K562 (cell line): ENCODE results near the gene ZC3H10. TPM values are rescaled to one million over a fixed set of nuclear protein-coding genes. Genes with fewer than 3 reads are reported as not detected.
A peak's percentile ranks its signal among the peaks of the same experiment; 100 is the strongest.

ENCODE experiments used
- BCL6 ChIP-seq: fragments of 250-450 bp; sonication (Bioruptor Pico); IDR thresholded peaks from 2 replicates; pipeline ENCODE4 v1.4.0; 2020
- BDP1 ChIP-seq: IDR thresholded peaks from 3 replicates; pipeline ENCODE4 v1.6.1; 2011; ENCODE audit not compliant: insufficient read length, insufficient read depth
- CAMTA2 ChIP-seq: fragments of 250-450 bp; sonication (Bioruptor Pico); conservative IDR thresholded peaks from 2 replicates; pipeline ENCODE4 v1.5.1; 2022
- CHCHD3 ChIP-seq: fragments of 250-450 bp; sonication (Bioruptor Pico); IDR thresholded peaks from 2 replicates; pipeline ENCODE4 v2.1.2; 2022; ENCODE audit warnings: mild to moderate bottlenecking
- DLX4 ChIP-seq: fragments of 250-450 bp; sonication (Bioruptor Pico); IDR thresholded peaks from 2 replicates; pipeline ENCODE4 v1.6.1; 2021; ENCODE audit warnings: mild to moderate bottlenecking
- FOXK1 ChIP-seq: sonication (generic); formaldehyde crosslinking; IDR thresholded peaks from 2 replicates; pipeline ENCODE4 v1.8.0; 2022; ENCODE audit warnings: missing genetic modification reagents, mild to moderate bottlenecking, borderline replicate concordance
- GTF2E2 ChIP-seq: fragments of 200-800 bp; sonication (Bioruptor generic); IDR thresholded peaks from 2 replicates; pipeline ENCODE4 v1.6.1; 2016; ENCODE audit warnings: missing genetic modification characterization, missing compliant biosample characterization
- HDAC3 ChIP-seq: fragments of 450-650 bp; IDR thresholded peaks from 2 replicates; pipeline ENCODE4 v1.6.1; 2018; ENCODE audit warnings: borderline replicate concordance, mild to moderate bottlenecking, moderate library complexity; ENCODE audit not compliant: partially characterized antibody
- HES1 ChIP-seq: fragments of 450-650 bp; IDR thresholded peaks from 2 replicates; pipeline ENCODE4 v1.6.1; 2016; ENCODE audit warnings: low read depth, mild to moderate bottlenecking, moderate library complexity
- HNRNPK ChIP-seq: fragments of 200-400 bp; formaldehyde crosslinking; IDR thresholded peaks from one replicate; pipeline ENCODE4 v1.6.1; 2018; ENCODE audit warnings: mild to moderate bottlenecking, low read depth, low read length; ENCODE audit not compliant: poor library complexity, severe bottlenecking
- ILF3 ChIP-seq: fragments of 450-650 bp; IDR thresholded peaks from 2 replicates; pipeline ENCODE4 v1.6.1; 2018; ENCODE audit warnings: antibody characterized with exemption, mild to moderate bottlenecking, moderate library complexity, borderline replicate concordance
- LCOR ChIP-seq: sonication (generic); formaldehyde crosslinking; IDR thresholded peaks from 2 replicates; pipeline ENCODE4 v1.8.0; 2022; ENCODE audit warnings: mild to moderate bottlenecking, missing genetic modification reagents
- NUFIP1 ChIP-seq: fragments of 450-650 bp; IDR thresholded peaks from 2 replicates; pipeline ENCODE4 v1.6.1; 2018; ENCODE audit not compliant: partially characterized antibody
- POLR2AphosphoS2 ChIP-seq: IDR thresholded peaks from 2 replicates; pipeline ENCODE4 v1.6.1; 2012; ENCODE audit warnings: low read length, improper control_type of control experiment
- POLR3G ChIP-seq: IDR thresholded peaks from 2 replicates; pipeline ENCODE4 v1.6.1; 2011; ENCODE audit not compliant: insufficient read length, insufficient replicate concordance; ENCODE audit errors: extremely low read depth
- RBM34 ChIP-seq: fragments of 200-400 bp; formaldehyde crosslinking; IDR thresholded peaks from 2 replicates; pipeline ENCODE4 v1.6.1; 2018; ENCODE audit warnings: low read length, borderline replicate concordance; ENCODE audit not compliant: insufficient read depth
- SMAD3 ChIP-seq: fragments of 450-650 bp; formaldehyde crosslinking; conservative IDR thresholded peaks from 2 replicates; pipeline ENCODE4 v1.4.0; 2020; ENCODE audit warnings: mild to moderate bottlenecking
- SMARCA4 ChIP-seq: fragments of 450-650 bp; IDR thresholded peaks from 2 replicates; pipeline ENCODE4 v1.6.1; 2016
- SMARCB1 ChIP-seq: IDR thresholded peaks from 2 replicates; pipeline ENCODE4 v1.6.1; 2011; ENCODE audit warnings: improper control_type of control experiment, low read depth; ENCODE audit not compliant: insufficient read length
- SMC3 ChIP-seq: conservative IDR thresholded peaks from 2 replicates; pipeline ENCODE4 v1.6.1; 2011; ENCODE audit warnings: low read depth, low read length, improper control_type of control experiment; ENCODE audit not compliant: insufficient read depth
- SPI1 ChIP-seq: IDR thresholded peaks from 2 replicates; pipeline ENCODE4 v1.6.1; 2011; ENCODE audit warnings: low read depth, low read length, control low read depth, borderline replicate concordance
- TCF7L2 ChIP-seq: fragments of 150-350 bp; IDR thresholded peaks from 2 replicates; pipeline ENCODE4 v1.6.1; 2016; ENCODE audit warnings: low read depth, mild to moderate bottlenecking, low read length, moderate library complexity
- TEAD1 ChIP-seq, 2 experiments: fragments of 450-650 bp in 1 of 2; sonication (generic) in 1 of 2; formaldehyde crosslinking; IDR thresholded peaks; 2 replicates each; pipeline versions ENCODE4 v1.4.0 to v1.8.0; 2020 to 2022; ENCODE audit warnings: mild to moderate bottlenecking in 2 of 2, missing genetic modification reagents in 1 of 2
- TFAP4 ChIP-seq: sonication (generic); formaldehyde crosslinking; IDR thresholded peaks from 2 replicates; pipeline ENCODE4 v1.8.0; 2022; ENCODE audit warnings: missing genetic modification reagents, mild to moderate bottlenecking, moderate library complexity, borderline replicate concordance
- USF2 ChIP-seq: sonication (generic); formaldehyde crosslinking; IDR thresholded peaks from 2 replicates; pipeline ENCODE4 v1.5.0; 2020; ENCODE audit warnings: missing genetic modification reagents
- ZNF253 ChIP-seq: fragments of 250-450 bp; sonication (Bioruptor Pico); conservative IDR thresholded peaks from 2 replicates; pipeline ENCODE4 v1.6.1; 2021; ENCODE audit warnings: mild to moderate bottlenecking
- ZNF507 ChIP-seq: conservative IDR thresholded peaks from 2 replicates; pipeline ENCODE4 v1.6.1; 2017; ENCODE audit warnings: missing genetic modification characterization, missing compliant biosample characterization
- ZNF551 ChIP-seq: fragments of 250-450 bp; sonication (Bioruptor Pico); IDR thresholded peaks from 2 replicates; pipeline ENCODE4 v1.5.0; 2021; ENCODE audit warnings: mild to moderate bottlenecking, moderate library complexity
- ZNF586 ChIP-seq: fragments of 450-650 bp; formaldehyde crosslinking; conservative IDR thresholded peaks from 2 replicates; pipeline ENCODE4 v1.4.0; 2020; ENCODE audit warnings: mild to moderate bottlenecking, moderate library complexity
- polyA plus RNA-seq, 8 experiments: library from polyadenylated mRNA; depleted of rRNA in 4 of 8; stranded (reverse) in 5 of 8; unstranded in 3 of 8; fragments of >200 nt; fragmentation: Nextera tagmentation in 2 of 8; fragmentation: Illumina TruSeq in 1 of 8; extraction: Ambion mirVana in 2 of 8; extraction: Trizol in 1 of 8; gene quantifications; 2 replicates each; pipeline versions ENCODE4 v1.2.1 to v1.2.3, GENCODE V29; 2011 to 2014; ENCODE audit warnings: inconsistent platforms in 1 of 8, missing spikeins in 1 of 8
- total RNA-seq, 7 experiments: library from RNA; depleted of rRNA in 6 of 7; stranded (reverse); fragments of >200 nt in 6 of 7; fragmentation: Illumina TruSeq in 2 of 7; extraction: Trizol in 2 of 7; gene quantifications; 2 replicates each; pipeline versions ENCODE4 v1.2.1 to v1.2.3, GENCODE V29; 2011 to 2021; ENCODE audit warnings: low replicate concordance in 1 of 7

Gene ZC3H10
- total and polyA plus RNA-seq, 9 of the 15 experiments (the other 6 are each of a cell fraction or from before 2014, with no cell fraction given), result 0.31 to 4.1 (median 1.6) TPM

GRCh38 chr12:56119361-56119796 lies 1.3 kb downstream of the ZC3H10 start (continued):
- 0 out of 2 replicates have a peak, but pooled peaks have one; percentile 20 for TF ChIP-seq TFAP4 (CRISPR knock-in tag)
- TF ChIP-seq SMC3, result peak; percentile 85
- peak; percentile 85 for TF ChIP-seq USF2 (CRISPR knock-in tag)
- TF ChIP-seq ZNF253 (CRISPR knock-in tag), result no peak
- no peak for TF ChIP-seq TCF7L2
- TF ChIP-seq ZNF551, result no peak
- no peak for TF ChIP-seq BDP1
- no peak for TF ChIP-seq ZNF586
- no peak for TF ChIP-seq ZNF507
- TF ChIP-seq TEAD1 (CRISPR knock-in tag; IDR thresholded peaks at IDR 0.05), result no peak
- no peak for TF ChIP-seq BCL6 (CRISPR knock-in tag)
- no peak for TF ChIP-seq HNRNPK
- no peak for TF ChIP-seq SMARCB1
- no peak for TF ChIP-seq SPI1
- no peak for TF ChIP-seq SMAD3 (CRISPR knock-in tag)
- no peak for TF ChIP-seq CAMTA2 (CRISPR knock-in tag)
- TF ChIP-seq CHCHD3 (CRISPR knock-in tag), result no peak
- TF ChIP-seq POLR3G, result no peak
- TF ChIP-seq HES1, result no peak
- TF ChIP-seq DLX4 (CRISPR knock-in tag), result no peak
- TF ChIP-seq ILF3, result no peak
- TF ChIP-seq FOXK1 (CRISPR knock-in tag), result no peak
- no peak for TF ChIP-seq HDAC3
- no peak for TF ChIP-seq RBM34
- TF ChIP-seq LCOR, result no peak
- TF ChIP-seq GTF2E2 (tag), result no peak
- 0 out of 2 replicates have a peak, but pooled peaks have one; percentile 25 for TF ChIP-seq SMARCA4
- no peak for TF ChIP-seq NUFIP1
- TF ChIP-seq POLR2AphosphoS2, result no peak
